ENCODE results near the gene SOX8.

The SOX8 gene

GRCh38 chr16:984121-984694, 2.6 kb downstream of the SOX8 start:
- TF ChIP-seq L3MBTL2 (conservative IDR thresholded peaks at IDR 0.05) (no peak), FOXA1 (IDR thresholded peaks at IDR 0.05) (no peak), ZNF384 (IDR thresholded peaks at IDR 0.05) (no peak), TARDBP (IDR thresholded peaks at IDR 0.05) (no peak), FOXK2 (IDR thresholded peaks at IDR 0.05) (no peak), NFRKB (IDR thresholded peaks at IDR 0.05) (no peak), BHLHE40 (IDR thresholded peaks at IDR 0.05; ENCODE audit: borderline replicate concordance) (no peak), ELF4 (IDR thresholded peaks at IDR 0.05) (no peak), SP1 (IDR thresholded peaks at IDR 0.05) (no peak), LEF1 (IDR thresholded peaks at IDR 0.05; ENCODE audit: borderline replicate concordance) (no peak), ARNT (IDR thresholded peaks at IDR 0.05) (no peak)
- ChIA-PET CTCF (no interaction called here), POLR2A (no interaction called here)
- no peak for DNase-seq (ENCODE audit: extremely low spot score)

GRCh38 chr16:984736-985636, 3.4 kb downstream of the SOX8 start:
- ChIA-PET CTCF (no interaction called here), POLR2A (no interaction called here)
- DNase-seq (ENCODE audit: extremely low spot score): no peak
- TF ChIP-seq PKNOX1 (IDR thresholded peaks at IDR 0.05) (no peak), TARDBP (IDR thresholded peaks at IDR 0.05) (no peak), LEF1 (IDR thresholded peaks at IDR 0.05; ENCODE audit: borderline replicate concordance) (no peak)

GRCh38 chr16:985646-986400, 4.3 kb downstream of the SOX8 start:
- ChIA-PET POLR2A (no interaction called here), CTCF (no interaction called here)
- DNase-seq (ENCODE audit: extremely low spot score): no peak
- TF ChIP-seq TARDBP (IDR thresholded peaks at IDR 0.05): no peak
- no peak for TF ChIP-seq LEF1 (IDR thresholded peaks at IDR 0.05; ENCODE audit: borderline replicate concordance)
- no peak for TF ChIP-seq L3MBTL2 (conservative IDR thresholded peaks at IDR 0.05)
- TF ChIP-seq ARNT (IDR thresholded peaks at IDR 0.05): no peak
- no peak for TF ChIP-seq PKNOX1 (IDR thresholded peaks at IDR 0.05)
- TF ChIP-seq FOXM1 (IDR thresholded peaks at IDR 0.05; ENCODE audit: borderline replicate concordance): no peak
- TF ChIP-seq SP1 (IDR thresholded peaks at IDR 0.05): no peak
- no peak for TF ChIP-seq FOXK2 (IDR thresholded peaks at IDR 0.05)
- no peak for TF ChIP-seq BHLHE40 (IDR thresholded peaks at IDR 0.05; ENCODE audit: borderline replicate concordance)
- TF ChIP-seq FOXA1 (IDR thresholded peaks at IDR 0.05): no peak
- TF ChIP-seq HDGF (IDR thresholded peaks at IDR 0.05; ENCODE audit: borderline replicate concordance): no peak
- no peak for TF ChIP-seq CTBP1 (IDR thresholded peaks at IDR 0.05; ENCODE audit: borderline replicate concordance)
- no peak for TF ChIP-seq SUZ12 (IDR thresholded peaks at IDR 0.05)
- TF ChIP-seq NFRKB (IDR thresholded peaks at IDR 0.05): no peak
- TF ChIP-seq ELF4 (IDR thresholded peaks at IDR 0.05): no peak
- no peak for TF ChIP-seq ZNF384 (IDR thresholded peaks at IDR 0.05)

GRCh38 chr16:986411-986810, 4.8 kb downstream of the SOX8 start:
- CTCF ChIA-PET: no interaction called here
- no peak for DNase-seq (ENCODE audit: extremely low spot score)
- POLR2A ChIA-PET: no interaction called here
- TF ChIP-seq FOXM1 (IDR thresholded peaks at IDR 0.05; ENCODE audit: borderline replicate concordance) (no peak), NFRKB (IDR thresholded peaks at IDR 0.05) (no peak), L3MBTL2 (conservative IDR thresholded peaks at IDR 0.05) (no peak), LEF1 (IDR thresholded peaks at IDR 0.05; ENCODE audit: borderline replicate concordance) (no peak), BHLHE40 (IDR thresholded peaks at IDR 0.05; ENCODE audit: borderline replicate concordance) (no peak), CTBP1 (IDR thresholded peaks at IDR 0.05; ENCODE audit: borderline replicate concordance) (no peak), HDGF (IDR thresholded peaks at IDR 0.05; ENCODE audit: borderline replicate concordance) (no peak), TARDBP (IDR thresholded peaks at IDR 0.05) (no peak), SP1 (IDR thresholded peaks at IDR 0.05) (no peak), ARNT (IDR thresholded peaks at IDR 0.05) (no peak), FOXK2 (IDR thresholded peaks at IDR 0.05) (no peak), ELF4 (IDR thresholded peaks at IDR 0.05) (no peak), ZNF384 (IDR thresholded peaks at IDR 0.05) (no peak), PKNOX1 (IDR thresholded peaks at IDR 0.05) (no peak), FOXA1 (IDR thresholded peaks at IDR 0.05) (no peak), SUZ12 (IDR thresholded peaks at IDR 0.05) (no peak)

GRCh38 chr16:986925-987582, 5.5 kb downstream of the SOX8 start:
- no peak for DNase-seq (ENCODE audit: extremely low spot score)
- CTCF ChIA-PET: no interaction called here
- POLR2A ChIA-PET: no interaction called here
- TF ChIP-seq SP1 (IDR thresholded peaks at IDR 0.05): no peak
